Measurements from ENCODE around the gene PLEKHA5. TPM values are rescaled to one million over a fixed set of nuclear protein-coding genes. Genes with fewer than 3 reads are reported as not detected.

PLEKHA5 gene
- total RNA-seq, 5 donors from 2014 or later (not counting 1 experiment from before 2014, with no cell fraction given), result 0.96 to 11.0 (median 4.9) TPM

DNA sequence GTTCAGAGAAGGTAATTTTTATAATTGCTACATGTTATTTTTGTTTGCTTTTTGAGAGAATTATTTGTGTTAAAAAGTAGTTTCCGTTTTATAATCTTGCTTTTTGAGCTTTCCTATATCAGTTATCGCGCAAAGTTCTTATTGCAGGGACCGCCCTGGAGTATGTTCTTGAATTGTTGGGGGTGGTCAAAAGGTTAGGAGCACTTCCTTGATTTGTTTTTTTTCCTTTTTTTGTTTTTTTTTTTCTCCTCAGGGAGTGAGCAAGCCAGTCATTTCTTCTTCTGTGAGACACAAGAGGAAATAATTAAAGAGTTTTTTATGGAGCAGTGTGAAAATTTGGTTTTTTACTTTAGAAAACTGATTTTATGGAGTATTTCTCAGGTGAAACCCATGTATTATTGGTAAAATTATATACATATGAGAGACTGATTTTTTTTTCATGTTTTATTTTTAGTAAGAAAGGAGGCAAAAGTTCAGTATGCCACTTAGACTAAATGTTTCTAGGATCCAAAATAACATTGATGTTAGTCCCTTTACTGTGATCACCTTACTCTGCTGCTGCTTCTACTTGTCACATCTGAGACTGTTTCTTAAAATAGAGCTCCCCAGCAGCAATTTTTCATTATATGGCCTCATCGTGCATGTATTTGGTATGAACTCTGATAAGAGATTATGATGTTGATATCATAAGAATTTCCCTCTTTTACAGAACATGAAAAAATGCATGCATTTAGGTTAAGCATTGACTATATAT lies 26.6 kb downstream of the PLEKHA5 start:
- H3K4me3 Mint-ChIP-seq, result no peak overlapping the region
- no peak for DNase-seq
- ChIA-PET POLR2A (no interaction called here), CTCF (interaction anchor here in 1 of 2 donors (0.7 kb wide), 1 partner anchor 30 kb away, joined by 3 read pairs; no protein-coding TSS in a partner anchor)
- no peak overlapping the region for H3K27ac Mint-ChIP-seq
- no peaks in the 10 kb centered on the region for H3K4me1 ChIP-seq (ENCODE audit: control insufficient read depth in 1 of 2, extremely low read depth in 1 of 2, insufficient read depth in 2 of 2, low read length in 2 of 2)
- ATAC-seq (replicated peaks in 1 of 4), result no peak
- no peaks in the 10 kb centered on the region for H3K27me3 ChIP-seq (replicated peaks in 1 of 2; ENCODE audit: control insufficient read depth in 2 of 2, extremely low read depth in 1 of 2, insufficient read depth in 2 of 2, low read length in 1 of 2)
- no peaks in the 10 kb centered on the region for H3K27me3 Mint-ChIP-seq
- no CpG with 5 or more reads among the region's 5 CpGs for WGBS (ENCODE audit: insufficient coverage)
- no peaks in the 10 kb centered on the region for H3K36me3 Mint-ChIP-seq
- no peaks in the 10 kb centered on the region for H3K9me3 ChIP-seq
- H3K27ac ChIP-seq (ENCODE audit: low read length), result no peak overlapping the region
- H3K4me3 ChIP-seq (ENCODE audit: control insufficient read depth in 1 of 2, extremely low read depth in 1 of 2, low read length in 1 of 2), result no peak overlapping the region
- H3K4me1 Mint-ChIP-seq, result no peaks in the 10 kb centered on the region
- H3K9me3 Mint-ChIP-seq, result no peaks in the 10 kb centered on the region
- H3K36me3 ChIP-seq (ENCODE audit: control insufficient read depth in 2 of 2, extremely low read depth in 1 of 2, insufficient read depth in 1 of 2, low read length in 1 of 2), result no peaks in the 10 kb centered on the region

DNA sequence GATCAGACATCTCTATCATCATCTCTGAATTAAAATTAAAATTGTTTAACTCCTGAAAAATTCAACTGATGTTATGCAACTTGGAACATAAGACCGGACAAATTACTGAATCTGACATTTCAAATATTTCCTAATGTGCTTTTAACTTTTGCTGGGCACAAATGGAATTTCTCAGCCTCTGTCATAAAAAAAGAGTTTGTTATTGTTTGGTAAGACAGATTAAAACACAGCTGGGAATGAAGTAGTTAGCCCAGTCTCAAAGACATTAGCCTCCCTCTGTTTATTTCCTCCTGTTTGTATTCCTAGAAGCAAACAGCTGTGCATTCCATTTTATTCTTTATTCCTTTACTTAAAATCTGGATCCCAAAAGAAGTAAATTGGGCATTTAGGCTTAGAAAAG lies 29.4 kb downstream of the PLEKHA5 start:
- Mint-ChIP-seq H3K9me3 (no peaks in the 10 kb centered on the region), H3K27me3 (no peaks in the 10 kb centered on the region), H3K4me3 (no peak overlapping the region), H3K36me3 (no peaks in the 10 kb centered on the region), H3K27ac (no peak overlapping the region), H3K4me1 (no peaks in the 10 kb centered on the region)
- ChIA-PET POLR2A (no interaction called here), CTCF (no interaction called here)
- WGBS (ENCODE audit: insufficient coverage), result no CpG with 5 or more reads among the region's 1 CpG
- Histone ChIP-seq H3K9me3 (no peaks in the 10 kb centered on the region), H3K36me3 (ENCODE audit: control insufficient read depth in 2 of 2, extremely low read depth in 1 of 2, insufficient read depth in 1 of 2, low read length in 1 of 2) (no peaks in the 10 kb centered on the region), H3K27me3 (replicated peaks in 1 of 2; ENCODE audit: control insufficient read depth in 2 of 2, extremely low read depth in 1 of 2, insufficient read depth in 2 of 2, low read length in 1 of 2) (no peaks in the 10 kb centered on the region), H3K4me1 (ENCODE audit: control insufficient read depth in 1 of 2, extremely low read depth in 1 of 2, insufficient read depth in 2 of 2, low read length in 2 of 2) (no peaks in the 10 kb centered on the region), H3K4me3 (ENCODE audit: control insufficient read depth in 1 of 2, extremely low read depth in 1 of 2, low read length in 1 of 2) (no peak overlapping the region), H3K27ac (ENCODE audit: low read length) (no peak overlapping the region)
- ATAC-seq (replicated peaks in 1 of 4) (no peak), DNase-seq (no peak)

DNA sequence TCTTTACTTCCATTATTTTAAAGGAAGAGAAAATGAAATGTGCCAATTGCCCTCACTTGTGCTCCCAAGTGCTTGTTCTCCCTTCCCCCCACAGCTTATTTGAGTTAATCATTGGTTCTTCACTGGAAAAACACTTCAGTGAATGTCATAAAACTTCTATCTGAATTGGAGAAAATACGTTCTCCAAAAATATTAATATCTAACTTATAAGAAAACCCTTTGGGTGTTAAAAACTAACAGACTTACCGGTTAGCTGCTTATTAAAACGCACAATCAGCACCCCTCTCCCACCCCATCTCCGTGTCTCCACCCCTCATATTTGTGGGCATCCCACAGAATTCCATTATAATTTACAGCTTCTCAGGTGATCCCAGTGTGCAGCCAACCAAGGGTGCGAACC lies 31.7 kb downstream of the PLEKHA5 start:
- DNase-seq (no peak), ATAC-seq (replicated peaks in 1 of 4) (no peak)
- CTCF ChIA-PET, result no interaction called here

DNA sequence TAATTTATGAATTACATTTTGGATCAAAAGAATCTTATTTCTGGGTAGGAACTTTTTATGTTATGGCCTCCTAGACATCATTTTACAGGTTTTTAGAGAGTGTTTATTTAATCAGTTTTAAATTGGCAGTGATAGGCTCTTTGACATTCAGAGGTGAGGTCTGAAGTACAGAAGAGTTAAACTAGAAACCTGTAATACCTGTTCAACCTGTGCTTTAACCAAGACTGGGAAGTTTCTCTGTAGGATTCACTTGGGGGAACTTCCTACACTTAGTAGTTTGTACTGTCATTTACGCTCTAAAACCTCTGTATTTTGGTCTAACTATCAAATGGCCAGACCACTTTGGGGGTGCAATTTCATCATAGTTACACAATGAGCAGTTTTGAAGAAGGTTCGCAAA lies 35.9 kb downstream of the PLEKHA5 start:
- Histone ChIP-seq H3K4me1 (ENCODE audit: control insufficient read depth in 1 of 2, extremely low read depth in 1 of 2, insufficient read depth in 2 of 2, low read length in 2 of 2) (no peaks in the 10 kb centered on the region), H3K27ac (ENCODE audit: low read length) (no peak overlapping the region), H3K4me3 (ENCODE audit: control insufficient read depth in 1 of 2, extremely low read depth in 1 of 2, low read length in 1 of 2) (no peak overlapping the region), H3K9me3 (no peaks in the 10 kb centered on the region), H3K36me3 (ENCODE audit: control insufficient read depth in 2 of 2, extremely low read depth in 1 of 2, insufficient read depth in 1 of 2, low read length in 1 of 2) (no peaks in the 10 kb centered on the region), H3K27me3 (replicated peaks in 1 of 2; ENCODE audit: control insufficient read depth in 2 of 2, extremely low read depth in 1 of 2, insufficient read depth in 2 of 2, low read length in 1 of 2) (no peaks in the 10 kb centered on the region)
- Mint-ChIP-seq H3K9me3 (no peaks in the 10 kb centered on the region), H3K36me3 (no peaks in the 10 kb centered on the region), H3K27ac (no peak overlapping the region), H3K27me3 (no peaks in the 10 kb centered on the region), H3K4me3 (no peak overlapping the region), H3K4me1 (no peaks in the 10 kb centered on the region)
- POLR2A ChIA-PET, result no interaction called here
- ATAC-seq (replicated peaks in 1 of 4), result no peak
- CTCF ChIA-PET, result no interaction called here
- no CpG with 5 or more reads among the region's 2 CpGs for WGBS (ENCODE audit: insufficient coverage)
- no peak for DNase-seq

More for the DNA sequence above, 31.7 kb downstream of the PLEKHA5 start:
- Mint-ChIP-seq H3K4me1 (no peaks in the 10 kb centered on the region), H3K27ac (no peak overlapping the region), H3K9me3 (no peaks in the 10 kb centered on the region), H3K4me3 (no peak overlapping the region), H3K27me3 (no peaks in the 10 kb centered on the region), H3K36me3 (no peaks in the 10 kb centered on the region)
- Histone ChIP-seq H3K9me3 (no peaks in the 10 kb centered on the region), H3K27ac (ENCODE audit: low read length) (no peak overlapping the region), H3K36me3 (ENCODE audit: control insufficient read depth in 2 of 2, extremely low read depth in 1 of 2, insufficient read depth in 1 of 2, low read length in 1 of 2) (no peaks in the 10 kb centered on the region), H3K4me1 (ENCODE audit: control insufficient read depth in 1 of 2, extremely low read depth in 1 of 2, insufficient read depth in 2 of 2, low read length in 2 of 2) (no peaks in the 10 kb centered on the region), H3K4me3 (ENCODE audit: control insufficient read depth in 1 of 2, extremely low read depth in 1 of 2, low read length in 1 of 2) (no peak overlapping the region), H3K27me3 (replicated peaks in 1 of 2; ENCODE audit: control insufficient read depth in 2 of 2, extremely low read depth in 1 of 2, insufficient read depth in 2 of 2, low read length in 1 of 2) (no peaks in the 10 kb centered on the region)
- WGBS (ENCODE audit: insufficient coverage), result 100% methylated on average over 2 of the region's 5 CpGs
- POLR2A ChIA-PET, result no interaction called here

DNA sequence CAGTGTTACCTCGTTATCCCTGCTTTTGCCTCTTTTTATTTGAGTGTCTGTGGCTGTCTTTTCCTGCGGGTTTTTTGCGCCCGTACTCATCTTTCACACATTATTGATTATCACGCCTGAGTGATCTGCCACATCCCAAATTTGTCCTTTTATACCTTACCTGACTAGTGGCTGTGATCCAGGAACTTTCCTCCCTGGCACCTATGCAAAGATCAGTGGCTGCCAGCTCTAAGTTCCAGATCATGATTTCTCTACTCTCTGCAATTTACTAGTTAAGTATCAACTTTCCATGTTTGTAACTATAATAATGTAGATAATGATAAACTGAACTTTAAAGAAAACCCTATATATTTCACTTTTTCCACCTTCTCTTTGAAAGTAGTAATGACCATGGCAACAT lies 36.9 kb downstream of the PLEKHA5 start:
- H3K4me3 Mint-ChIP-seq, result no peak overlapping the region
- no peaks in the 10 kb centered on the region for H3K27me3 ChIP-seq (replicated peaks in 1 of 2; ENCODE audit: control insufficient read depth in 2 of 2, extremely low read depth in 1 of 2, insufficient read depth in 2 of 2, low read length in 1 of 2)
- ATAC-seq (replicated peaks in 1 of 4) (no peak), DNase-seq (no peak)
- ChIA-PET POLR2A (no interaction called here), CTCF (no interaction called here)
- no peaks in the 10 kb centered on the region for H3K36me3 Mint-ChIP-seq
- no peaks in the 10 kb centered on the region for H3K9me3 ChIP-seq
- no peaks in the 10 kb centered on the region for H3K27me3 Mint-ChIP-seq
- H3K27ac ChIP-seq (ENCODE audit: low read length), result no peak overlapping the region
- WGBS (ENCODE audit: insufficient coverage), result 87% methylated on average over 5 of the region's 5 CpGs
- H3K36me3 ChIP-seq (ENCODE audit: control insufficient read depth in 2 of 2, extremely low read depth in 1 of 2, insufficient read depth in 1 of 2, low read length in 1 of 2), result no peaks in the 10 kb centered on the region
- no peaks in the 10 kb centered on the region for H3K4me1 ChIP-seq (ENCODE audit: control insufficient read depth in 1 of 2, extremely low read depth in 1 of 2, insufficient read depth in 2 of 2, low read length in 2 of 2)
- H3K27ac Mint-ChIP-seq, result no peak overlapping the region
- no peak overlapping the region for H3K4me3 ChIP-seq (ENCODE audit: control insufficient read depth in 1 of 2, extremely low read depth in 1 of 2, low read length in 1 of 2)
- no peaks in the 10 kb centered on the region for H3K4me1 Mint-ChIP-seq
- H3K9me3 Mint-ChIP-seq, result no peaks in the 10 kb centered on the region

DNA sequence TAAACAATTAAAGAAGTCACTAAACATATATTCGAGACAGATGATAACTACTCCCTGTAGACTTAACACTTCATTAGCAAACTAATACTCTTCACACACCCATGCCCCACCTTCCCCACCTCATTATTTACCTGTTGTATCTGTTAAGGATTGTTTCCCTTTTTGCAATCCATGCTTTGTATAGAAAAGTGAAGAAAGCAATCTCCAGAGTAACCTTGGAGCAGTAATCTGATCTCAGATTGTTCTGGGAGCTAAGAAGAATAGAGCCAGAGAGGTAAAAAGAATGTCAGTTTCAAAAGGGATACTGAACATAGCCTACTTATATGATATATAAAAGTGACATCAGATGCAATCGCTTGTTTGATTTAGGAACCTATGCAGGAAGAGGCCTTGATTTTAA lies 37.4 kb downstream of the PLEKHA5 start:
- no peak overlapping the region for H3K4me3 ChIP-seq (ENCODE audit: control insufficient read depth in 1 of 2, extremely low read depth in 1 of 2, low read length in 1 of 2)
- Mint-ChIP-seq H3K9me3 (no peaks in the 10 kb centered on the region), H3K27me3 (no peaks in the 10 kb centered on the region), H3K36me3 (no peaks in the 10 kb centered on the region), H3K4me3 (no peak overlapping the region), H3K4me1 (no peaks in the 10 kb centered on the region), H3K27ac (no peak overlapping the region)
- no peak overlapping the region for H3K27ac ChIP-seq (ENCODE audit: low read length)
- ATAC-seq (replicated peaks in 1 of 4) (no peak), DNase-seq (no peak)
- no peaks in the 10 kb centered on the region for H3K9me3 ChIP-seq
- no peaks in the 10 kb centered on the region for H3K36me3 ChIP-seq (ENCODE audit: control insufficient read depth in 2 of 2, extremely low read depth in 1 of 2, insufficient read depth in 1 of 2, low read length in 1 of 2)
- POLR2A ChIA-PET, result no interaction called here
- WGBS (ENCODE audit: insufficient coverage), result no CpG with 5 or more reads among the region's 2 CpGs
- CTCF ChIA-PET, result no interaction called here
- H3K4me1 ChIP-seq (ENCODE audit: control insufficient read depth in 1 of 2, extremely low read depth in 1 of 2, insufficient read depth in 2 of 2, low read length in 2 of 2), result no peaks in the 10 kb centered on the region
- no peaks in the 10 kb centered on the region for H3K27me3 ChIP-seq (replicated peaks in 1 of 2; ENCODE audit: control insufficient read depth in 2 of 2, extremely low read depth in 1 of 2, insufficient read depth in 2 of 2, low read length in 1 of 2)
